NB4 (cell line): ENCODE results near the gene DNAH9.
A peak's percentile ranks its signal among the peaks of the same experiment; 100 is the strongest.

Source experiments
- DNase-seq: peaks from one replicate; pipeline ENCODE4 v3.0.0; 2010; ENCODE audit warnings: low read depth
- H3K4me3 ChIP-seq: one replicate; pipeline ENCODE4 v1.5.1; 2011; ENCODE audit warnings: mild to moderate bottlenecking, low read depth, low read length, moderate library complexity
- CTCF ChIP-seq: IDR thresholded peaks from one replicate; pipeline ENCODE4 v1.5.1; 2012; ENCODE audit warnings: low read depth, low read length
- MAX ChIP-seq: IDR thresholded peaks from 2 replicates; pipeline ENCODE4 v1.6.1; 2011; ENCODE audit warnings: low read depth, low read length
- MYC ChIP-seq: IDR thresholded peaks from 2 replicates; pipeline ENCODE4 v1.6.1; 2011; ENCODE audit warnings: low read depth, low read length
- POLR2A ChIP-seq: IDR thresholded peaks from 2 replicates; pipeline ENCODE4 v1.6.1; 2011; ENCODE audit warnings: mild to moderate bottlenecking; ENCODE audit not compliant: insufficient read length; ENCODE audit errors: extremely low read depth

The DNAH9 gene

GRCh38 chr17:11869680-11870394 is 271.6 kb downstream of the DNAH9 start:
- no peak overlapping the region for H3K4me3 ChIP-seq
- DNase-seq = no peak
- TF ChIP-seq MAX (no peak), POLR2A (no peak), MYC (no peak), CTCF (no peak)

GRCh38 chr17:11871773-11872172 is 273.5 kb downstream of the DNAH9 start:
- TF ChIP-seq CTCF = peak; percentile 12
- no peak for TF ChIP-seq MYC
- DNase-seq = no peak
- no peak overlapping the region for H3K4me3 ChIP-seq

GRCh38 chr17:11874756-11875155 is 276.5 kb downstream of the DNAH9 start:
- no peak for DNase-seq
- TF ChIP-seq MYC (no peak), CTCF (no peak), POLR2A (no peak), MAX (no peak)
- no peak overlapping the region for H3K4me3 ChIP-seq

- DNase-seq = peak; percentile 54
These were observed 282.4 kb downstream of the DNAH9 start for GRCh38 chr17:11880714-11881113.

GRCh38 chr17:11882716-11883115 is 284.4 kb downstream of the DNAH9 start:
- H3K4me3 ChIP-seq = no peak overlapping the region
- no peak for DNase-seq
- TF ChIP-seq POLR2A (no peak), MYC (no peak), MAX (no peak), CTCF (no peak)

More at GRCh38 chr17:11880714-11881113, 282.4 kb downstream of the DNAH9 start:
- no peak overlapping the region for H3K4me3 ChIP-seq
- TF ChIP-seq CTCF = peak; percentile 24
- TF ChIP-seq POLR2A = no peak

- no peak for TF ChIP-seq POLR2A
- TF ChIP-seq MAX = no peak
- no peak for TF ChIP-seq CTCF
- TF ChIP-seq MYC = no peak
- H3K4me3 ChIP-seq = no peak overlapping the region
- DNase-seq = no peak
These were observed 286.8 kb downstream of the DNAH9 start for GRCh38 chr17:11885051-11885450.
